Measurements from ENCODE around the gene FBXO22.
"Not testable (repeated sequence)": the region's sequence is repeated elsewhere in the genome, so short reads cannot be mapped to it uniquely, and the experiment has no call there.

Gene FBXO22

DNA sequence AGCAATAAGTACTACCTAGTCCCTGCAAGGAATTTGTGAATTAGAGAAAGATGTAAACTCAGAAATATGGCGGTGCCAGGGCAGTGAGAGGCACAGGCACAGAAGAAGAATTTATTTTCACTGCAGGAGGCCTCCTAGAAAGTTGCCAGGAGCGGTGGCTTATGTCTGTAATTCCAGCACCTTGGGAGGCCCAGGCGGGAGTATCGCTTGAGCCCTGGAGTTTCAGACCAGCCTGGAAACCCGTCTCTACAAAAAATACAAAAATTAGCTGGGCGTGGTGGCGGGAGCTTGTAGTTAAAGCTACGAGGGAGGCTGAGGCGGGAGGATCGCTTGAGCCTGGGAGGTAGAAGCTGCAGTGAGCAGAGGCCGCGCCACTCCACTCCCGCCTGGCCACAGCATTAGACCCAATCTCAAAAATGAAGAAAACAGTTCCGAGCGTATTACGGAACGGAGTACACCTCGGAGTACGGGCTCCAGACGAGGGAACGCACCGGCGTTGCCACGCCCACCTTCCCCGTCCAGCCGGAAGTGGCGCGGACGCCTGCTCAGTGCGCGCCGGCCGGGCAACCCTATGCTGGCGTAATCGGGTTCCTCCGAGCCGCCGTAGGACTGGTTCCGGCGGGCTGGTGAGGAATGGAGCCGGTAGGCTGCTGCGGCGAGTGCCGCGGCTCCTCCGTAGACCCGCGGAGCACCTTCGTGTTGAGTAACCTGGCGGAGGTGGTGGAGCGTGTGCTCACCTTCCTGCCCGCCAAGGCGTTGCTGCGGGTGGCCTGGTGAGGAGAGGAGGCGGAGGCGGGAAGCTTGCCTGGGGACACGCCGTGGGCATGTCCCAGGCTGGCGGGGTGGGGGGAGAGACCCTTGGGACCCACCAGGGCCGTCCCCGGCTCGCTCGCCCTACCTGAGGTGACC lies at the start of gene FBXO22:
Gene FBXO22, plus strand, starts transcription at position 548 of the 909 bp plus-strand sequence. Its CDS starts 86 bp downstream, at position 634.
- peak; percentile 78 for DNase-seq (ENCODE audit: low read depth)

DNA sequence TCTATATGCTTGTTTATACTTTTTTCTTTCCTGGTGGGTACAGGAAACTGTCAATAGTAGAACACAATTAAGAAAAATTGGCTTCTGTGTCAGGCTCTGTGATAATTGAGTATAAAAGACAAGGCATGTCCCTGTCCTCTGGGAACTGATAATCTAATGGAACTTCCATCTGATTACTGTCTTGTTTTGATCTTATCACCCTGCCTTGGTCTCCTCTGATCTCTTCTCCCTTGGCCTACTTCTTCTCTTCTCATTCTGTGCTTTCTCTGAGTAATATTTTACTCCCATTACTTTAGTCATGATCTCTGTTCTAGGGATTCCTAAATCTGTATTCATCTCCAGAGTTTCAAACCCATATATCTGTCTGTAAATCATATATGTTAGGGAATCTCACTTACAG lies 45.8 kb upstream of the FBXO22 start:
- DNase-seq (ENCODE audit: low read depth): no peak

DNA sequence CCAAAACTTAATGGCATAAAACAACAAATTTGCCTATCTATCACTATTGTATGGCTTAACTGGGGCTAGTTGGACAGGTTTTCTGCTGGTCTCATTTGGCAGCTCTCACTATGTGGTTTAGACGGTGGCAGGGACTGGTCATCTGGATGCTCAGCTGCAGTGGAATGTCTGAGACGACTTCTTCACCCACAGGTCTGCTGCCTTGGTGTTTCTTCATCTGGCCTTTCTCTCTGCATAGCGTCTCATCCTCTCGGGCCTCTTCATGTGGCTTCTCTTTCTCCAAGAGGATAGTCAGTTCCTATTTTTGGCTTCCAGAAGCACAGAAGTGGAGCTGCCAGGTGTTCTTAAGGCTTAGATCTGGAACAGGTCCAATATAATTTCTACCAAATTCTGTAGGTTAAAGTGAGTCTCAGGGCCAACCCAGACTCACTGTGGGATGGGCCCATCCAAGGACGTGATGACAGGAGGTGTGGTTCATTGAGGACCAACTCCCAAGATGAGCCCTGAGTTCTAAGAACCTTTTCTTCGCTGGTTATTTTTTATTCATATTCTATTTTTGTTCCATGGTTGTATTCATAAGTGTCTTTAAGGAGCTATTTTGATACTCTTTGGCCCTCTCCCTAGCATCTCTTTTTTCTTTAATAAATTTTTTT lies 41.8 kb upstream of the FBXO22 start:
- DNase-seq (ENCODE audit: low read depth): no peak

DNA sequence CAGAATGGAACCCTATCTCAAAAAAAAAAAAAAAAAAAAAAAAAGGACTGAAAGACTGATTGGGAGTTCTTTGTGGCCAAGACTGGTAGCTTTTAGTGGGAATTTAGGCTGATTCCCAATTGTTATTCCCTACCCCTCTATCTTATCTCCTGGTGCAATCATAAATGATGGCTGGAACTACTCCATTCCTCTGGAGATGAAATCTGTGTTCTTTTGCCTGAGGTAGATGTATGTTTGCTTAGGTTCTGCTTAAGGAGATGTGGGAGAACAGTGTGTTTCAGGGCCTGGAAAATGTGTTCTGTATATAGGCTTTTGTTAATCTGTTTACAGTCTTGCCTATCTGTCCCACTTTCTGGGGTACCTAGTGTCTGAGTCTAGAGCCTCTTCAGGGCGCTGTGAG lies 40.9 kb upstream of the FBXO22 start:
- no peak for DNase-seq (ENCODE audit: low read depth)

DNA sequence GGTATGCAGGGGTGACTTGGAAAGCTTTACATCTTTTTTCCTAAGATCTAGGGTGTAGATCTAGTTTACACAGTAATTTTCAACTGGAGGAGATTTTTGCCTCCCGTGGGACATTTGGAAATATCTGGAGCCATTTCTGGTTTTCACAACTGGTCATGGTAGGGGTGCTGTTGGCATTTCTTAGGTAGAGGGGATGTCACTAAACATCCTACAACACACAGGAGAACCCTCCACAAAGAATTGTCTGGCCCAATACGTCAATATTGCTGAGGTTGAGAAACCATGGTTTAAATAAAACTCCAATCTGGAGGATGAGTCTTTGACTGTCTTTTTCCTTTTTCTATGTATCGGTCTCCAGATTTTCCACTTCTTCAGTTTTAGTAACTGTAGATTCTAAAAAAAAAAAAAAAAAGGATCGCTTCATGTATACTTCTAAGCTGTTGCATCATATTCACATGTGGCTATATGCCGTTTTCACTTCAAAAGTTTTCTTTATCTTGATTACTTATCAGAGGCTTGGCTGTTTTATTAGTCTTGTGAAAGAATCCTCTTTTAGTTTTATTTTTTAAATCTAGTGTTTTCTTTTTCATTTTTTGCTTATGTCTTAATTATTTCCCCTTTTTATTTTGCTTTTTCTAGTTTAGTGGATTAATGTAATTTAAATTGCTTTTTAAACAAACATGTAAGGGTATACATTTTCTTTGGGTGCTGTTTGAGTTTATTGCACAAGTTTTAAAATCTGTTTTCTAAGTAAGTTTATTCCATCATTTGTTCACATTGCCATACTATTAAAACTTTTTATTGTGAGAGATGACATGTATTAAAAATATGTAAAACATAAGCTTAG lies 39.2 kb upstream of the FBXO22 start:
- no peak for DNase-seq (ENCODE audit: low read depth)

DNA sequence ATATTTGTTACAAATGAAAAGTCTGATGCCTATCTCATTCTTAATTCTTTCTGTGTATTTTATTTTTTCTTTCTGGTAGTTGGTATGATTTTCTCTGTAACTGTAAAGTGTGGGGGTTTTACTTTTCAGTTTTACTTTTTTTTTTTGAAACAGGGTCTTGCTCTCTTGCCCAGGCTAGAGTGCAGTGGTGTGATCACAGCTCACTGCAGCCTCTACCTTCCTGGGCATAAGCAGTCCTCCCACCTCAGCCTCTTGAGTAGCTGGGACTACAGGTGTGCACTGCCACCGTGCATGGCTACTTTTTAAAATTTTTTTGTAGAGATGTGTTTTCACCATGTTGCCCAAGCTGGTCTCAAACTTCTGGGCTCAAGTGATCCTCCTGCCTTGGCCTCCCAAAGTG lies 37.6 kb upstream of the FBXO22 start:
- not testable (repeated sequence) for DNase-seq (ENCODE audit: low read depth)

DNA sequence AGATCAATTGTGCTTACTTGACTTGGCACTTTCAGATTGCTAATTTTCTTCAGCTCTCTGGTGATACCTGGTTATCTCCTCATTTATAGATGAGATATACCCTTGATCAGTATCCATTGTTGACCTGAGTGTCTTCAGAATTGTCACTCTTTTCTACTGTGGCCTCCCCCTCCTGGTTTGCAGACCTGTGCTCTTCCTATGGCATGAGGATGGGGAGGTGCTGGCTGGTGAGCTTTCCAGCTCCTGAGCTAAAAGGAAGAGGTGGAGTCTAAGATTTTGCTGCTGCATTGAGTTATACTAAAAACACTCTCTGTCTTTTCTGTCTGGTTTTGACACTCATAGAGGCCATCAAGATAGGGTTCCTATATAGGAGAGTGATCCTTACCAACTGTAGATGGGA lies 36.8 kb upstream of the FBXO22 start:
- no peak for DNase-seq (ENCODE audit: low read depth)

DNA sequence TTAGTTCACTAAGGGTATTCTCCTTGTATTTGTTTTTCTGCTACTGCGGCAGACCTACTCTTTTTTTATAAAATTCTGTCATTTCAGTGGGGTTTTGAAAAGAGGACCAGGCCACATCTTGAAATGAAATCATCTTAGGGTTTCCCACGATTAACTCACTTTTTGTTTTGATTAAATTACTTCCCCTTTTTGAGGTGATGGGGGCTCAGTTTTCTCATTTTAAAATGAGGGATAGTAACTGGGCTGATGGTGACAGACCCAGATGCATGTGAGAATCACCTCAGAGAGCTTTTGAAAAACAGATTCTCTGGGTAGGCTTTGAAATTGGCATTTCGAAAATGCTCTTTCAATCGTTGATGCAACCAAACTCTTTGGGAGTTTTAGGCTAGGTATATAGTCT lies 36.2 kb upstream of the FBXO22 start:
- DNase-seq (ENCODE audit: low read depth): no peak

DNA sequence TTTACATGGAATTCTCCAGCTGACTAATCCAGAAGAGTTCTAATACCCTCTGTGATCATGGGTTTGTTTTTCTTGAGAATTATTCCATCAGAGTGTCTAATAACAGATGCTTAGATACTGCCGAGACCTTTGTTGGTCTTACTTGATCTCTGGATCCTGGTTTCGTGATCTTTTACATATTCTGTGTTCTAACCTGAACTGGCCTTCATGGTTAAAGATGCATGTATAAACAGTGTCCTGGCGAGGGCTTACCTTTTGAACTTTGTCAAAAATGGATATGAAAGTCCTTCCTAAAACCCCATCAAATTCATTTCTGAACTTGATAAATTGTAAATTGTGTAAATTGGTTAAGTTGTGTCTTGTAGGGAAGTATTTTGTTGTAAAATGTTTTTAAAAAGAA lies 35.7 kb upstream of the FBXO22 start:
- no peak for DNase-seq (ENCODE audit: low read depth)

DNA sequence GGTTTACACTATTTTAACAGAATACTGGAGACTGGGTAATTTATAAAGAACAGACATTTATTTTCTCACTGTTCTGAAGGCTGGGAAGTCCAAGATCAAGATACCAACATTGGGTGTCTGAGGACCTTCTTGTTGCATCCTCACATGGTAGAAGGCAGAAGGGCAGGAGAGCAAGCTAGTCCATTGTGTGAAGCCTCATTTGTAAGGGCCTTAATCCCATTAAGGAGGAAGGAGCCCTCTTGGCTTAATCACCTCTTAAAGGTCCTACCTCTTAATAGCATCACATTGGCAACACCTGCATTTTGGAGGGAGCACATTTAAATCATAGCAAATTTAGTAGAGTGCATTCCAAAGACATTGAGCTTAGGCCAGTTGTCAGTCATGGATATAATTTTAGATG lies 34.2 kb upstream of the FBXO22 start:
- DNase-seq (ENCODE audit: low read depth): no peak

DNA sequence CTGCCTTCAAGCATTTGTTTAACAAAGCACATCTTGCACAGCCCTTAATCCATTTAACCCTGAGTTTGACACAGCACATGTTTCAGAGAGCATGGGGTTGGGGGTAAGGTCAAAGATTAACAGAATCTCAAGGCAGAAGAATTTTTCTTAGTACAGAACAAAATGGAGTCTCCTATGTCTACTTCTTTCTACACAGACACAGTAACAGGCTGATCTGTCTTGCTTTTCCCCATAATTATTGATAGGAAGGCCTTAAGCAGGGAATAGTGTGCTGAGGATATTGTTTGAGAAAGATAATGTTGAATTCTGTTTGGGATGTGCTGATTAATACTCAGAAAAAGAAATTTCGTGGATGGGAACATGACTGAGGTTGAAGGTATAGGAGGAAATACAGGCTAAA lies 32.1 kb upstream of the FBXO22 start:
- not testable (repeated sequence) for DNase-seq (ENCODE audit: low read depth)

DNA sequence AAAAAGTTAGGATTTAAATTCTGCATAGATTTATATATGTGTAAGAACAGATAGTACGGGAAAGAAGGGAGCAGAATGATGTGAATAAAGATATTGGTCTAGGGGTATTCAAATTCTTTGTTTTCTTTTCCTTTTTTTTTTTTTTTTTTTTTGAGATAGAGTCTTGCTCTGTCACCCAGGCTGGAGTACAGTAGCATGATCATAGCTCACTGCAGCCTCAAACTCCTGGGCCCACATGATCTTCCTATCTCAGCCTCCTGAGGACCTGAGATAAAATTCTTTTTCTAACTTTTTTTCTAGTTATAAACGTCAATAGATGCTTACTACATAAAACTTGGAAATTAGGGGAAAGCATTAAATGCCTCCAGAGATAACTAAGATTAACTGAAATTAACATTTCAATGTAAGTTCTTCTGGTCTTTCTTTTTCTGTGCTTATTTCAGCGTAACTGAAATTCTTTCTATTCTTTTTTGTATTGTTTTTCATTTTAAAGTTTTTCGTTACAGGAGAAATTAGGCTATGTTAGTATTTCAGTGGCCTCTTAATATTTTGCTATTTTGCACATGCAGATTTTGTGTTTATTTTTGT lies 31.2 kb upstream of the FBXO22 start:
- DNase-seq (ENCODE audit: low read depth): no peak

DNA sequence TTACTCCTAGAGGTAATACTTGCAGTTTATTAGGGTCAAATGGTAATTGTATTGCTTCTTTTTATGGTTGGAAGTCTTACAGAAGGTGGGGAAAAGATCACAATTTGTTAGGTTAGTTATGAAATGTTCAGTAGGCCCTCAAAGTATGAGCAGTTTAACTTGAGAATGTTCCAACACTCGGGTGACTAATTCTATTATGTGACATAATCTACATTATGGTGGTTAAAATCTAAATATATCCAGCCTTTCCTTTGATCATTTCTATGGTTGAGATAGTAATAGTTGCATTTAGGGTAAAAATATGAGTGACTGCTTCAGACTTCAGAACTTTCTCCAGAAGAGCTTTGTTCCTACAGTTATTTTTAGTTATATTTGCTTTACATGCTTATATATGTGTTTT lies 19.6 kb upstream of the FBXO22 start:
- no peak for DNase-seq (ENCODE audit: low read depth)

DNA sequence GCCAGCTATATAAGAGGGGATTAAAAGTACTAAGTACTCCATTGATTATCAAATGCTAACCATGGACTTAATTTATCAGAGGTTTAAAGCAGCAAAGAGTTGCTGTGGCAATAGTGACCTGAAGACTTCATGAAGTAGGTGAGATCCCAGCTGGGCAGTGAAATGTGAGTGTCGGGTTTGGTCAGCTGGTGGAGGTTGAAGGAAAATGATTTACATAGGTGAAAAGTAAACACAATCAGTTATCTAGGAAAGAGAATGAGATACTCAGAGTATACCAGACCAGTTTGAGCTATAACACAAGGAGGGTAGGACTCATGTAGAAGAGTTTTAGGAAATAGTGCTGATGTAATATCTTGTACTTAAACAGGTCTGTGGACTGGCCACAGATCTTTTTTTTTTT lies 16.5 kb upstream of the FBXO22 start:
- DNase-seq (ENCODE audit: low read depth): no peak

DNA sequence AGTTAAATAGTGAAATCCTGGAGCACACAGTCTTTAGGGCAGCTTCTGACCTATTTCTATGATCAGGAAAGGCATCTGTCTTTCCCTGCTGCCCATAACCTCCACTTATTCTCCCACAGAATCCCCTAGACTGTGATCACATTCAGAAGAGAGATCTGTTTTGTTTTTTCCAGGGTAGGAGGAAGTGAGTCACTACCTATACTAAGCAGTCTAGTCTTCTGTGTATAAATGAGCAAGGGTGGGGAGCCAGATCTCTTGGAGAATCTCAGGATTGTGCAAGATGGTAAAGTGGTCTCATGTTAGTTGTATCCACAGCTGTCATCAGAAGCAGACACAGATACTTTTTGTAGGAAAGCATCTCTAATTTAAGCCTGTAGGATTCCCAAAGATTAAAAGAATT lies 11.8 kb upstream of the FBXO22 start:
- no peak for DNase-seq (ENCODE audit: low read depth)

DNA sequence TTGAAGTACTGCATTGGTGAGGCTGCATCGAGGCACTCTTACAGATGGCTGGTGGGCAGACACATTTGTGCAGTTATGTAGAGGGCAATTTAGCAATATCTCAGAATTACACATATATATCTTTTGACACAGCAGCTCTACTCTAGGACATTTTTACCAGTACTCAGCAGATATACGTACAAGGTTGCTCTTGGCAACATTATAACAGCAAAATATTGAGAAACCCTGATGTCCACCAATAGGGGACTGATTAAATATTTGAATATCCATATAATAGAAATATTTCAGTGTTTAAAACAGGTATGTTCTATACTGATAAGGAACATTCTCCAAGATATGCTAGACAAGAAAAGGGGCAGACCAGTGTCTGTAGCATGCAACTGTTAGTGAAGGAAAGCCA lies 7.9 kb upstream of the FBXO22 start:
- no peak for DNase-seq (ENCODE audit: low read depth)

DNA sequence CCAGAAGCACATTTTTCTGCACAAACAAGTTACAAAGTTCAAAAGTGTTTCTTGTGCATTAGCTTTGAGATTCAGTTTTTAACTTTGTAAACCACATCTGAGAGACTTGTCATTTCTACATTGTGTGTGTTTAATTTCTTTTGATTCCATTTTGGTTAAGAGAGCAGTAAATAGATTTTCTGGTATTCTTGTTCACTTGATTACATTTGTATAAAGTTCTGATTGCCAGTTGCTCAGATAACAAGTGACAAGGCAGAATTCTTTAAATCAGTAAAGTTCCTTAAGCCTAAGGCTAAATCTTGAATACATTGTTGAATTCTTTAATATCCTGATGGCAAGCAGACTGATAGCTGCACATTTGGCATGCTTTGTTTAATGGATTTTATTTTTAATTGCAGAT lies 3.1 kb upstream of the FBXO22 start:
- DNase-seq (ENCODE audit: low read depth): no peak

DNA sequence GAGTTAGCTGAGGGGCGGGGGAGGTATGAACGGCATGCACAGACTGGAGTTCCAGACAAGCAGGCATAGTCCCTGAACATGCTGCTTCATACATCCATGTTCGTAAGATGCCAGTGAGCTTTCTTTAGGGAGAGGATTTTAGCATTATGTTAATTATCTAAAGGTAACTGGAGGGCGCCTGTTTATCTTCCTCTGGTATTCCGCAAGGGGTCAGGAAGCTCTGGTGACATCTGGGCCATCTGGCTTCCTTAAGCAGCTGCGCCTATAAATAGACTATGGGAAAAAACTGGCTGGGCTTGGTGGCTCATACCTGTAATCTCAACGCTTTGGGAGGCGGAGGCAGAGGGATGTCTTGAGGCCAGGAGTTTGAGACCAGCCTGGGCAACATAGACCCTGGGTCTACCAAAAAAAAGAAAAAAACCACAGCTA lies 1.5 kb upstream of the FBXO22 start:
- DNase-seq (ENCODE audit: low read depth): no peak

DNA sequence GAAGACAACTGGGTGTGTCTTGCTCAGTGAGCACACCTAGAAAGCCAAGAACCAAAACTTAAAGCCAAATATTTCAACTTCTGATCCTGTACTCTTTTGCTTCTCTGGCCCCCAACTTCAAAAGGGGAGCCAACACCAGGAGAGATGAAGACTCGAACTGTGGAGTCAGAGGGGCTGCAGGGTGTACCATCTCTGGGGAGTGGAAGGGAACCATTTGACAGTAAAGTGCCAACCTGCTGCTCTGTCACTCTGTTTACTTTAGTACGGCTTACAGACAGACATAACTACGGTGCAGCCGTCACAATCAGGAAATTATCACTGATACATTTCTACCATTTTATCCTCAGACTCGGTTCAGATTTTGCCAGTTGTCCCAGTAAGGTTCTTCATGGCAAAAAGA lies 1.6 kb downstream of the FBXO22 start:
- no peak for DNase-seq (ENCODE audit: low read depth)

DNA sequence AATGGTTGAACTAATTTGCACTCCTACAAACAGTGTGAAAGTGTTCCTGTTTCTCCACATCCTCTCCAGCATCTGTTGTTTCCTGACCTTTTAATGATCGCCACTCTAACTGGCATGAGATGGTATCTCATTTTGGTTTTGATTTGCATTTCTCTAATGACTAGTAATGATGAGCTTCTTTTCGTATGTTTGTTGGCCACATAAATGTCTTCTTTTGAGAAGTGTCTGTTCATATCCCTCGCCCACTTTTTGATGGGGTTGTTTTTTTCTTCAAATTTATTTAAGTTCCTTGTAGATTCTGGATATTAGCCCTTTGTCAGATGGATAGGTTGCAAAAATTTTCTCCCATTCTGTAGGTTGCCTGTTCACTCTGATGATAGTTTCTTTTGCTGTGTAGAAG lies 6.7 kb downstream of the FBXO22 start:
- not testable (repeated sequence) for DNase-seq (ENCODE audit: low read depth)

DNA sequence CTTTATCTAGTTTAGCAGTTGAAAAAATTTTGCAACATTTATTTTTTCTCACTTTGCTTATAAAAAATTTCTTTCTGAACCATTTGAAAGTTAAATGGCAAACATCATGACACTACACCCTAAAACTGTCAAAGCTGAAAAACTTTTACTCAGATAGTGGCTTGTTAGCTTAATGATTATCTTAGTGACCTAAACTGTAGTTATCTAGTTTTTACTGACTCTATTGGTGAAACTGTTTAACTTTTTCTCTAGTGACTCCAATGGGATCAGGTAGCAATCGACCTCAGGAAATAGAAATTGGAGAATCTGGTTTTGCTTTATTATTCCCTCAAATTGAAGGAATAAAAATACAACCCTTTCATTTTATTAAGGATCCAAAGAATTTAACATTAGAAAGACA lies 13.3 kb downstream of the FBXO22 start:
- DNase-seq (ENCODE audit: low read depth): no peak

DNA sequence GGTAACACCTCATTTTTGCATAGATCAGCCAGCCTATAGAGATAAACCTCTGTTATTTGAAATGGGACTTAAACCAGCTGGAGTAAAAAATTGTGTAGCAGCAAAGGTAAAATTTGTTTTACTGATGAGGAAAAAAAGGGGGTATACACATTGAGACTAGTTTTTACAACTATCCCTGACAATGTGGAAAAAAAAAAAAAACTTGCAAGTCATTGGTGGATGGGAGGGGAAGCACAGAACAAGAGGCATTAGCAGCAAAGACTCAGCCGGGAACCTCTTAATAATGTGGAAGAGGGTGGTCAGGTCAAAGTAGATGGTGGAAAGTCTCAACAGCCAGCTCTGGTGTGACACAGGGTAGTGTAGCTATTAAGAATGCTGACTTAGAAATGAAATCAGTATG lies 14.5 kb downstream of the FBXO22 start:
- DNase-seq (ENCODE audit: low read depth): no peak
